Transverse colon (tissue), 4 donors: ENCODE results near the gene MGARP. TPM values are rescaled to one million over a fixed set of nuclear protein-coding genes. Genes with fewer than 3 reads are reported as not detected.
A peak's percentile ranks its signal among the peaks of the same experiment; 100 is the strongest.

Experiments
- DNase-seq: peaks from one replicate; pipeline ENCODE4 v3.0.0-alpha.2; 2019
- H3K27ac ChIP-seq, 4 donors: fragments of 200-600 bp; sonication (generic); 2 replicates each; pipeline ENCODE4 v1.5.1; 2016 to 2018; ENCODE audit warnings: inconsistent platforms in 4 of 4
- H3K27me3 ChIP-seq: fragments of 200-600 bp; sonication (generic); 2 replicates; pipeline ENCODE4 v1.5.1; 2017; ENCODE audit warnings: inconsistent platforms
- H3K36me3 ChIP-seq, 4 donors: fragments of 200-600 bp; sonication (generic); 2 replicates each; pipeline ENCODE4 v1.5.1; 2017 to 2019; ENCODE audit warnings: inconsistent platforms in 4 of 4
- H3K4me1 ChIP-seq, 4 donors: fragments of 200-600 bp; sonication (generic); 2 replicates each; pipeline ENCODE4 v1.5.1; 2017 to 2020; ENCODE audit warnings: inconsistent platforms in 4 of 4
- H3K4me3 ChIP-seq, 4 donors: fragments of 200-600 bp; sonication (generic); 1 replicate in 1 of 4; 2 replicates in 3 of 4; pipeline versions ENCODE4 v1.5.1 to v1.6.1; 2017 to 2019; ENCODE audit warnings: inconsistent platforms in 4 of 4
- H3K9me3 ChIP-seq, 2 donors: fragments of 200-600 bp; sonication (generic); 2 replicates each; pipeline ENCODE4 v1.5.1; 2017 to 2019; ENCODE audit warnings: inconsistent platforms in 2 of 2
- EP300 ChIP-seq: sonication (generic); formaldehyde crosslinking; IDR thresholded peaks from one replicate; pipeline ENCODE4 v1.6.1; 2017; ENCODE audit warnings: antibody characterized with exemption, low read depth
- POLR2A ChIP-seq: fragments of 450-650 bp; IDR thresholded peaks from one replicate; pipeline ENCODE4 v1.6.1; 2016; ENCODE audit warnings: antibody characterized with exemption, mild to moderate bottlenecking, moderate library complexity
- POLR2AphosphoS5 ChIP-seq, 3 donors: sonication (generic); formaldehyde crosslinking; IDR thresholded peaks; one replicate each; pipeline ENCODE4 v1.6.1; 2016; ENCODE audit warnings: antibody characterized with exemption in 3 of 3
- WGBS, 2 donors: methylation state at CpG; one replicate each; pipeline ENCODE4 v1.1.5; 2018; ENCODE audit warnings: low coverage in 1 of 2; 5-methylcytosine and 5-hydroxymethylcytosine counted together
- in situ Hi-C, 4 donors: fragments of 200-750 bp; cut with MboI; loops; one replicate each; pipeline versions ENCODE4 v1.15.0 to v1.15.1; 2017; ENCODE audit warnings: low sequenced_read_pairs in 3 of 4, low pct_ligation_motif_present in 1 of 4, low pct_unique_long_range_greater_than_20kb in 1 of 4
- intact Hi-C: fragments of 100-400 bp; cut with DNase I; formaldehyde crosslinking; loops from one replicate; pipeline ENCODE4 v1.15.1; 2023; ENCODE audit warnings: low total_unique reads
- total RNA-seq, 4 donors: library from RNA; depleted of rRNA; stranded (reverse); fragments of >200 nt; gene quantifications; one replicate each; pipeline ENCODE4 v1.1.0, GENCODE V29; 2016
- TF ChIP-seq, protein P1 (sequence below), 5 experiments: fragments of 200-600 bp in 3 of 5; fragments of 450-650 bp in 2 of 5; sonication (generic) in 3 of 5; IDR thresholded peaks; 1 replicate in 2 of 5; 2 replicates in 3 of 5; pipeline ENCODE4 v1.5.1; 2016 to 2017; ENCODE audit warnings: antibody characterized with exemption in 5 of 5, inconsistent platforms in 3 of 5, mild to moderate bottlenecking in 2 of 5, moderate library complexity in 1 of 5

The MGARP gene
- total RNA-seq, 4 donors from 2014 or later = 0.64 to 3.4 (median 0.82) TPM; not detected in 1

DNA sequence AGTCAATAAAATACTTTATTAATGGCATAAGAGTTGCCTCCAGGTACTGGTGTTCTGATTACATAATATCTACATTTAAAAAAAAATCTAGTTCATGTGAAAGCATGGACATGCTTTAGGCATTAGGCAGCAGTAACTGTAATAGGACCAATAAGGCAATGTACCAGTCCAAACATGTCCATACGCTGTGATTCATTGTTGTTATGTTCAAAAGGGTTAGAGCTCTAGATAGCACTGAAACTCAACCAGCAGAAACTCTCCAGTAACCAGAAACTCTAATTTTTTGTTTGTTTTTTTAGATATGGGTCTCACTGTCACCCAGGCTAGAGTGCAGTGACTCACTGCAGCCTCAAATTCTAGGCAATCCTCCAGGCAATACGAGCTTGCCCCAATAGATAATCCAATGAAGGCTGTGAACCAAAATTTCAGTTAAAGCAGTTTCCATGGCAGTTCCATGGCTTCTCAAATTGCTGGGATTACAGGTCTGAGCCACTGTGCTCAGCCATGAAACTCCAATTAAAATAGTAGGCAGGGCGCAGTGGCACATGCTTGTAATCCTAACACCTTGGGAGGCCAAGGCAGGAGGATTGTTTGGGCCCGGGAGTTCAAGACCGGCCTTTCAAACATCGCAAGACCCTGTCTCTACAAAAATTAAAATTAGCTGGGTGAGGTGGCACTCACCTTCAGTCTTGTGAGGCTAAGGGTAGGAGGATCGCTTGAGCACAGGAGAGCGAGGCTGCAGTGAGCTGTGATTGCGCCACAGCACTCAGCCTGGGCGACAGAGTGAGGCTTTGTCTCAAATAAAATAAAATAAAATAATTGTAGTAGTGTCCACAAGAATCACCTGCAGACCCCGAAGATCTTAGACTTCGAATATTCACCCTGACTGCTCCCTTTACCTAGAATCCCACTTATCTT lies 36.3 kb downstream of the MGARP start:
- 86 to 87% methylated on average over 5 to 12 of the region's 12 CpGs for WGBS, 2 donors
- Histone ChIP-seq H3K4me3 (no peak overlapping the region), H3K27ac (peak overlapping the region in 2 of 4 donors; percentile 0 to 9), H3K36me3 (no peaks in the 10 kb centered on the region), H3K4me1 (peaks cover 0 to 9% (median 0%) of the 10 kb centered on the region in 4 donors), H3K27me3 (no peaks in the 10 kb centered on the region), H3K9me3 (peaks cover 0 to 5% of the 10 kb centered on the region in 2 donors)
- in situ Hi-C loops (no loop called here), intact Hi-C loops (no loop called here)
- no peak for TF ChIP-seq EP300
- TF ChIP-seq POLR2A = no peak
- TF ChIP-seq POLR2AphosphoS5 (IDR thresholded peaks at IDR 0.05) = no peak
- TF ChIP-seq, protein P1, sequence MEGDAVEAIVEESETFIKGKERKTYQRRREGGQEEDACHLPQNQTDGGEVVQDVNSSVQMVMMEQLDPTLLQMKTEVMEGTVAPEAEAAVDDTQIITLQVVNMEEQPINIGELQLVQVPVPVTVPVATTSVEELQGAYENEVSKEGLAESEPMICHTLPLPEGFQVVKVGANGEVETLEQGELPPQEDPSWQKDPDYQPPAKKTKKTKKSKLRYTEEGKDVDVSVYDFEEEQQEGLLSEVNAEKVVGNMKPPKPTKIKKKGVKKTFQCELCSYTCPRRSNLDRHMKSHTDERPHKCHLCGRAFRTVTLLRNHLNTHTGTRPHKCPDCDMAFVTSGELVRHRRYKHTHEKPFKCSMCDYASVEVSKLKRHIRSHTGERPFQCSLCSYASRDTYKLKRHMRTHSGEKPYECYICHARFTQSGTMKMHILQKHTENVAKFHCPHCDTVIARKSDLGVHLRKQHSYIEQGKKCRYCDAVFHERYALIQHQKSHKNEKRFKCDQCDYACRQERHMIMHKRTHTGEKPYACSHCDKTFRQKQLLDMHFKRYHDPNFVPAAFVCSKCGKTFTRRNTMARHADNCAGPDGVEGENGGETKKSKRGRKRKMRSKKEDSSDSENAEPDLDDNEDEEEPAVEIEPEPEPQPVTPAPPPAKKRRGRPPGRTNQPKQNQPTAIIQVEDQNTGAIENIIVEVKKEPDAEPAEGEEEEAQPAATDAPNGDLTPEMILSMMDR (IDR thresholded peaks at IDR 0.05) = no peak
- DNase-seq = no peak

DNA sequence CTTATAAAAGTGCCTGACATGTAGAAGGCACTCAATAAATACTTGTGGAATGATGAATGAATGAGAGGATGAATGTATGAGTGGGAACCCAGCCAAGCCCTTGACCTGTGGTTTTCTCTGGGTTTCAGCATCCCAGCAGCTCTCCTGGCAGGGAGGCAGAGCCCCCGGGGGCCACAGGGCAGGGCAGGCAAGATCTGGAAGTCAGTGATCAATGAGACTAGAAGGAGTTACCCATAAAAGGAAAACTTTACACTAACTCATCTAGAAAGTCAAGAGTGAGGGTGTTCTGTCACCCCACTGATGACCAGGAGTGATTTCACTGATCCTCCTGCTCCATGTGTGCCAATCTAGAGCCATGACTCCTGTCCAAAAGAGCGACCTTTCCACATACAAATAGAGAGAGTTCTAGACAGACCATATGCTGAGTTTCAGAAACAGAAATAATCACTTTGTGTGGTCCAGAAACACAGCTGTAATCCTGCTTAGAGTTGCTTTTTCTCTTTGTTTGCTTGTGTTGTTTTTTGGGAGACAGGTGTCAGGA lies 37.4 kb downstream of the MGARP start:
- Histone ChIP-seq H3K4me3 (no peak overlapping the region), H3K4me1 (peaks cover 0 to 9% (median 0%) of the 10 kb centered on the region in 4 donors), H3K9me3 (peaks cover 0 to 5% of the 10 kb centered on the region in 2 donors), H3K27me3 (no peaks in the 10 kb centered on the region), H3K36me3 (no peaks in the 10 kb centered on the region), H3K27ac (no peak overlapping the region)
- WGBS, 2 donors = 75 to 86% methylated on average over 1 to 2 of the region's 2 CpGs
- intact Hi-C loops = no loop called here
- no peak for DNase-seq
- TF ChIP-seq EP300 = no peak
- TF ChIP-seq POLR2AphosphoS5 (IDR thresholded peaks at IDR 0.05) = no peak
- TF ChIP-seq, protein P1 (IDR thresholded peaks at IDR 0.05) = no peak
- no peak for TF ChIP-seq POLR2A
- in situ Hi-C loops = no loop called here

DNA sequence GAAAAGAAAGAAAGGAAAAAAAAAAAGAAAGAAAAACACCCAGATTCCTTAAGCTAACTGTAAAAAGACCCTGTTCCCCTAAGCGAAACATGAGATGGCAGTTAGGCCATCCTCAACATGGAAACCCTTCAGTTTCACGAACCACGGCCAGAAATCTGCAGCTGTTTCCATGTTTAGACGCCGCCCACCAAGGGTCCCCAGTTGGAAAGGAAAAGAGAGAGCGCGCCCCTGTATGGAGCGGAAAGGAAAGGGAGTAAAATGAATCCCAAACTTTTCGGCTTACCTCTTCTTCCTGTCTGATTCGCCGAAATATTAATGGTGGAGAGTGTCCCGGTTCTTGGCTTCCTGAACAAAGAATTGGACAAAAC lies 38.3 kb downstream of the MGARP start:
- no peak overlapping the region for H3K27ac ChIP-seq
- H3K4me3 ChIP-seq = no peak overlapping the region
- intact Hi-C loops (no loop called here), in situ Hi-C loops (no loop called here)
- no peaks in the 10 kb centered on the region for H3K36me3 ChIP-seq
- H3K4me1 ChIP-seq = peaks cover 0 to 9% (median 0%) of the 10 kb centered on the region in 4 donors
- 93 to 94% methylated on average over 8 to 12 of the region's 12 CpGs for WGBS, 2 donors
- DNase-seq = no peak
- peaks cover 0 to 5% of the 10 kb centered on the region in 2 donors for H3K9me3 ChIP-seq
- H3K27me3 ChIP-seq = no peaks in the 10 kb centered on the region
- TF ChIP-seq POLR2AphosphoS5 (IDR thresholded peaks at IDR 0.05) (no peak), POLR2A (no peak)
- TF ChIP-seq, protein P1 (IDR thresholded peaks at IDR 0.05) = no peak

DNA sequence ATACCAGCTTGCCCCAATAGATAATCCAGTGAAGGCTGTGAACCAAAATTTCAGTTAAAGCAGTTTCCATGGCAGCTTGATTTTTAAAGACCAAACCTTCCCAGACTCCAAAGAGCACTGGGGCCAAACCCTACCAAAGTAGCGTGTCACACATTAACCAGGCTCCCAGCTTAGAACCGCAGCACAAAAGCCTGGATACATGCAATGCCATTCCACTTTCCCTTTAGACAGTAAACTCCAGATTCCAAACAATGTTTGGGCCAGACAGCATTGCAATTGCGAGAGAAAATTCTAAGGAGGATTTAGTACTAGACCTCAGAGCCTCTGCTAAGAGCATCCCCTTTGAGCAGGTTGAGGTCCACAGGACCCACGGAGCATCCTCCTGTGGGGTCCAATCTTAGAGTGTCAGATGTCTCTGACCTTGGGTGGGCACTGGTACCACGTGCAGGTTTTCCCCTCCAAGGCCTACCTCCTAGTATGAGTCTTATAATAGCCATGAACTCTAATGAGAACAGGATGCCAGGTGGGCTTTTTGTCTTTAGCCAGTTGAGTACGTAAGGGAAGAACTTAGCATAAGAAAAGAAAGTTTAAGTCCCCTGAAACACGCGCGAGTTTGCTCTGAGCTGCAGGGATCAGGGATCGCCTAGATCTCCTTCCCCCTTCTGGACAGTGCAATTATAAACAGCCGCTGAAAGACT lies 38.8 kb downstream of the MGARP start:
- TF ChIP-seq, protein P1 (IDR thresholded peaks at IDR 0.05) = no peak
- TF ChIP-seq POLR2AphosphoS5 (IDR thresholded peaks at IDR 0.05) (no peak), EP300 (no peak), POLR2A (no peak)
- intact Hi-C loops (no loop called here), in situ Hi-C loops (no loop called here)
- Histone ChIP-seq H3K9me3 (peaks cover 0 to 5% of the 10 kb centered on the region in 2 donors), H3K4me1 (peaks cover 0 to 9% (median 0%) of the 10 kb centered on the region in 4 donors), H3K27ac (no peak overlapping the region), H3K27me3 (no peaks in the 10 kb centered on the region), H3K4me3 (no peak overlapping the region), H3K36me3 (no peaks in the 10 kb centered on the region)
- DNase-seq = no peak
- 85 to 87% methylated on average over 7 to 11 of the region's 11 CpGs for whole genome bisulfite sequencing, 2 donors
